ENCODE measurements around the gene FAM151A.

The FAM151A gene

GRCh38 chr1:54575605-54576290 is 47.6 kb downstream of the FAM151A start:
- DNase-seq, result no peak

DNA sequence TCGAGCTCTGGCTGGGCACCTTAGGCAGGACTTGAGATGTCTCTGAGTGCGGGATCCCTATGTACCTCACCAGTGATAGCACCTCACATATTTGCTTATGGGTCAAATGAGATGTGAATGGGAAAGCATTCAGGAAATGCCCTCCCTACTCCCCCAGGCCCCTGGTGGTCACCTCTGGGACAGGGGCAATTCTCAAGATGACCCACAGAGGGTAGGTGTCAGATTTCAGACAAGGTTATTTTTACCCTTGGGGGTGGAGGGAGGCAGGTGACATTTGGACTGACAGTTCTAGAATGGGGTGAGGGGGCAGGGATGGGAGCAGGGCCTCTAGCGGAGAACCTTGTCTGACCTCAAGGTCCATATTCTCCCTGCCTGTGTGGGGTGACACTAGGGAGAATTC is 48.2 kb downstream of the FAM151A start:
- no peak for DNase-seq

DNA sequence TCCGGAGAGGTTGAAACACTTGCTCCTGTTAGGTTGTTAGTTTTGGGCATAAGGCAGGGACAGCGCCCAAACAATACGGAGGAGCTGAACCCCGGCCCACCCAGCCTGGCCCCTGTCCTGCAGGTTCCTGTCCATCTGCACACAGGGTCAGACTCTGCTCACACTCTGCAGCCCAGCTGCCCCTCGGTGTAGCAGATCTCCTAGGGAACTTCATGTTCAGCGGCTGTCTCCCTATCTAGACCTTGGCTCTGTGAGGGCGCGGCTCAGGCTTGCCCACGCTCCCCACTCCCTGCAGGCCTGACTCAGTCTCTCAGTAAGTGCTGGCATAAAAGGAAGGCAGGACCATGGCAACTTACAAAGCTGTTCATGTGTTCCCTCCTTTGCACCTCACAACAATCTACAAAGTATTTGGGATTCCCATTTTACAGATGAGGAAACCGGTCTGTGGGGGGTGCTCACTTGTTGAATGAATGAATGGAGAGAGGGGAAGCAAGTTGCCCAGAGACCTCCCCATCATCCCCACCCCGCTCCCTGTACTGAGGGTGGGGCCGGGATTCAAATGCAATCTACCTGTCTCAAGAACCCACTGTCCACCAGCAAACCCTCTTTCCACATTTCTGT is 49.1 kb downstream of the FAM151A start:
- DNase-seq, result no peak

- no peak for DNase-seq
Observed at GRCh38 chr1:54572542-54572850, 50.8 kb downstream of the FAM151A start.

- peak; percentile 33 for DNase-seq
Observed at GRCh38 chr1:54571803-54572541, 51.4 kb downstream of the FAM151A start.

GRCh38 chr1:54571326-54571725 is 52.0 kb downstream of the FAM151A start:
- peak; percentile 28 for DNase-seq

- DNase-seq, result no peak
Observed at GRCh38 chr1:54570161-54570560, 53.2 kb downstream of the FAM151A start.

DNA sequence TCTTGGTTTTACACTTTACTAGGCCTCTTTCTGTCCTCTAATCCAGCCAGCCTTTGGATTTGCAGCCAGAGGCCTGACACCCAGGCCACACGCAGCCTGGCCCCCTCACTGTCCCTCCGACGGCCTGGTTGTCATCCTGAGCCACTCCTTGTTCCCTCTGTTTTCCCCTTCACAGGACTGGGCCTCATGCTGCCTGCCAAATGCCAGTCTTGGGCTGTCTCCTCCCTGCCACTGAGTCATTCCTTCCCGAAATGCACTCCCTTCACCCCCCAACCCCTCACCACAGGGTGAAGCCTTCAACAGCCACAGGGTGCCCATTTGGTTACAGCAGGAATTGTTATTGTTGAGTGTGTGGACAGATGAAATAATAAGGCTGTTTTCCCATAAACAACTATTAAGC is 54.0 kb downstream of the FAM151A start:
- DNase-seq, result peak; percentile 53

GRCh38 chr1:54567961-54568360 is 55.4 kb downstream of the FAM151A start:
- no peak for DNase-seq

GRCh38 chr1:54566438-54567141 is 56.7 kb downstream of the FAM151A start:
- DNase-seq, result no peak

GRCh38 chr1:54565113-54565501 is 58.2 kb downstream of the FAM151A start:
- no peak for DNase-seq

GRCh38 chr1:54564312-54565112 is 58.8 kb downstream of the FAM151A start:
- DNase-seq, result peak; percentile 89

GRCh38 chr1:54559771-54560231 is 63.5 kb downstream of the FAM151A start:
- no peak for DNase-seq
